NCI-H1092 (cell line): Measurements from ENCODE around the gene VAV1.

Experiments
- DNase-seq: peaks from one replicate; lab custom pipeline; 2025; lab: John Stamatoyannopoulos, UW

The VAV1 gene, protein sequence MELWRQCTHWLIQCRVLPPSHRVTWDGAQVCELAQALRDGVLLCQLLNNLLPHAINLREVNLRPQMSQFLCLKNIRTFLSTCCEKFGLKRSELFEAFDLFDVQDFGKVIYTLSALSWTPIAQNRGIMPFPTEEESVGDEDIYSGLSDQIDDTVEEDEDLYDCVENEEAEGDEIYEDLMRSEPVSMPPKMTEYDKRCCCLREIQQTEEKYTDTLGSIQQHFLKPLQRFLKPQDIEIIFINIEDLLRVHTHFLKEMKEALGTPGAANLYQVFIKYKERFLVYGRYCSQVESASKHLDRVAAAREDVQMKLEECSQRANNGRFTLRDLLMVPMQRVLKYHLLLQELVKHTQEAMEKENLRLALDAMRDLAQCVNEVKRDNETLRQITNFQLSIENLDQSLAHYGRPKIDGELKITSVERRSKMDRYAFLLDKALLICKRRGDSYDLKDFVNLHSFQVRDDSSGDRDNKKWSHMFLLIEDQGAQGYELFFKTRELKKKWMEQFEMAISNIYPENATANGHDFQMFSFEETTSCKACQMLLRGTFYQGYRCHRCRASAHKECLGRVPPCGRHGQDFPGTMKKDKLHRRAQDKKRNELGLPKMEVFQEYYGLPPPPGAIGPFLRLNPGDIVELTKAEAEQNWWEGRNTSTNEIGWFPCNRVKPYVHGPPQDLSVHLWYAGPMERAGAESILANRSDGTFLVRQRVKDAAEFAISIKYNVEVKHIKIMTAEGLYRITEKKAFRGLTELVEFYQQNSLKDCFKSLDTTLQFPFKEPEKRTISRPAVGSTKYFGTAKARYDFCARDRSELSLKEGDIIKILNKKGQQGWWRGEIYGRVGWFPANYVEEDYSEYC

DNA sequence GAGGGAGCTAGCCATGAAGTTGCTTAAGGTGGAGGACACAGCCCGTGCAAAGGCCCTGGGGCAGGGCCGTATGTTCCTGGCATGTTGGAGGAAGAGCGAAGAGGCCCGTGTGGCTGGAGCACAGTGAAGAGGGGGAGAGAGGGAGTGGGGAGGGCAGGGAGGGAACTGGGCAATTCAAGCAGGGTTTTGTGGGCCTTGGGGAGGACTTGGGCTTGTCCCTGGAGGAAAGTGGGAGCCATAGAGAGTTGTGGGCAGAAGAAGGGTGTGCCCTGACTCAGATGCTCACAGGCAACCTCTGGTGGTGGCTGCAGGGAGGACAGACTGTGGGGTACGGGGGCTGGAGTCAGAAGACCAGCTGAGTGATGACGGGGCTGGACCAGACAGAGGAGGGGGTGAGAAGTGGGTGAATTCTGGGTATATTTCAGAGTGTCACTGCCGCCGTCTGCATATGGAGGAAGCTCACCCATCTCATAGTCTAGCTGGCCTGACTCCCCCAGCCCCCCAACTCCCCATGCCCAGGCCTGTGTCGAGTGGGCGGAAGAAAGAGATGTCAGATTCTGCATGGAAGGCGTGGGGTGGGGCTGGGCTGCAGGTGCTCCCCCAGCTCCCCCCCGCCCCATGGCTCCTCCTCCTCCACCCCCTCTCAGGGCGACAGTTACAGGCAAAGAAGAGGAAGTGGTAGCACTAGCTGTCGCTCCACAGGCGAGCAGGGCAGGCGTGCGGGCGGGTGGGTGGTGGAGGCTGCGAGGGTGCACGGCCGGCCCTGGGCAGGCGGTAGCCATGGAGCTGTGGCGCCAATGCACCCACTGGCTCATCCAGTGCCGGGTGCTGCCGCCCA, at the start of gene VAV1:
VAV1 (plus strand) TSS at position 681 of the 838 bp plus-strand sequence; CDS start at position 781, 100 bp downstream.
- DNase-seq: no peak

DNA sequence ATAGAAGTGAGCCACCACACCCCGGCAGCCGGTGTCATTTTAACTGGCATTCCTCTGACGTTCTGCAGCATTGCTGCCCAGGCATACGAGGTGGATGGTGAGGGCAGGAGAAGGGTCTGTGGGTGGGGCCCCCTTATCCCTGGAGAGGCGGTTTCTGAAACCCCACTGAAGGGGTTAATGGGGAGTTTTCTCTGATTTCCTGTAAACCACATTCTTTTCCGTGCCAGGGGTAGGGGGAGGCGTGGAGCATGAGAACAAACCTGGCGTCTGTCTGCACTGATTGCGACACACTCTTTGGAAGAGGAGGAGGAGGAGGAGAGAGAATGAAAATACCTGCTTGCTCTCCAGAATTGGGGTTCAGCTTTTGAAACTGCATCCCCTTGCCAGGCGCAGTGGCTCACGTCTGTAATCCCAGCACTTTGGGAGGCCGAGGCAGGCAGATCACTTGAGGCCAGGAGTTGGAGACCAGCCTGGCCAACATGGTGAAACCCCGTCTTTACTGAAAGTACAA, 49.3 kb upstream of the VAV1 start:
- no peak for DNase-seq

DNA sequence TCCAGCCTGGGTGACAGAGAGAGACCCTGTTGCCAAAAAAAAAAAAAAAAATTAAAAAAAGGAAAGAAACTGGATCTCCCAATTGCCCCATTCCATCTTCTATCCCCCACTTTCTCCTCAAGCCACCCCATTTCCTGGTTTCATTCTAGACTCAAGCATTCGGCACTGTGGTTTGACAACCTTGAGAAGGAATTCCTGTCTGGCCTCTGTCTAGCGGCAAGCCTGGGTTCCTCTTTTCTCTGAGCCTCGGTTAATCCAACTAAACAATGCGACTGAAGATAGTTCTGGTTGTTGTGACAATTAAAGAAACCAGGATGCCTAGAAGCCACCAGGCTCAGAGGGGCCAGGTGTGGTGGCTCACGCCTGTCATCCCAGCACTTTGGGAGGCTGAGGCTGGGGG, 48.8 kb upstream of the VAV1 start:
- DNase-seq: no peak

DNA sequence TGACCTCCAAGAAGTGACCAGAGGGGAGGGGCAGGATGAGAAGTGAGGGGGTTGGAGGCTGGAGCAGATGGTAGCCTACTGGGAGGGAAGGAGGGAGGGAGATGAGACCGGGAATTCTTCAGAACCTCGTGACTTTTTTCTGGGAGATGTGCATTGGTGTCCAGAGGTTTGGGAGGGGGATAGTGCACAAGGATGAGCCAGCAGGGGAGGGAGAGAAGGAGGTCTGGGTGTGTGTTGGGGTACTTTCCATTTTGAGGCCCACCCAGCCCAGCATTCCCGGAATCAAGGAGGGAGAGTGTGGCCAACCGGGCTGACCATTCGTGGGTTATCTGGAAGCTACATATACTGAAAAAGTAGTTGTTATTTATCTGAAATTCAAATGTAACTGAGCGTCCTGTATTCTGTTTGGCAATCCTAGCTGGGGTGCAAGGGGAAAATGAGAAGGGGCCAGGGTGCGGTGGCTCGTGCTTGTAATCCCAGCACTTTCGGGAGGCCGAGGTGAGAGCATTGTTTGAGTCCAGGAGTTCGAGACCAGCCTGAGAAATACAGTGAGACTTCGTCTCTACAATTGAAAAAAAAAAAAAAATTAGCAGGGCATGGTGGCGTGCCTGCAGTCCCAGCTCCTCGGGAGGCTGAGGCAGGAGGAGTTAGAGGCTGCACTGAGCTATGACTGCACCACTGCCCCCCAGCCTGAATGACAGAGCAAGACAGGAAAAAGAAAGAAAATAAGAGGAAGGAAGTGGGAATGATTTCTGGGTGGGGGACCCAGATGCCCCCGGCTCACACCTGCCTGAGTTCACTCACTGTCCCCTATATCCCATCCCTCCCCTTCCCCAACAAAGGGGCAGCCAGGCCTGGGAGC, 47.6 kb upstream of the VAV1 start:
- DNase-seq: no peak

DNA sequence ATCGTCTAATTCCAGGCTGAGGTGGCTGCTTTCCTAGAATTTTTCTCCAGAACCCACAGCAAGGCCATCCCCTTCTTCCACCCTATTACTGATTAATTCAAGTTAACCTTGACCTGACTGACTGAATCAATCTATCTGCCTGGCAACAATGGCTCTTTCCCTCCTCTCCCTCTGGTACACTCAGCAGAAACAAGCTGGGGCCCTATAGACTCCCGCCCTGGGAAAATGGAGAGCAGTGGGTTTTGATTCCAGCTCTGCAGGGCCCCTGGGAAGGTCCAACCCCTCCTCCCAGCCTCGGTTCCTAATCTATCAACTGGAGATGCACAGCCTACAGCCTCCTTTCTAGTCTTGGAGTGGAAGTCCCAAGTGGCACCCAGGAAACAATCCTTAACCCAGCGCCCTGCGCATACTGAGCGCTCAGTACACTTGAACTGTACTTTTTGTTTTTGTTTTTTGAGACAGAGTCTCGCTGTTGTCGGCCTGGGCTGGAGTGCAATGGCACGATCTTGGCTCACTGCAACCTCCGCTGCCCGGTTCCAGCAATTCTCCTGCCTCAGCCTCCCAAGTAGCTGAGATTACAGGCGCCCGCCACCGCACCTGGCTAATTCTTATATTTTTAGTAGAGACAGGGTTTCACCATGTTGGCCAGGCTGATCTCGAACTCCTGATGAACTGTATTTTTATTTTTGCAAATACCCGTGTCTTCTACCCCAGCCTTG, 46.8 kb upstream of the VAV1 start:
- DNase-seq: no peak

DNA sequence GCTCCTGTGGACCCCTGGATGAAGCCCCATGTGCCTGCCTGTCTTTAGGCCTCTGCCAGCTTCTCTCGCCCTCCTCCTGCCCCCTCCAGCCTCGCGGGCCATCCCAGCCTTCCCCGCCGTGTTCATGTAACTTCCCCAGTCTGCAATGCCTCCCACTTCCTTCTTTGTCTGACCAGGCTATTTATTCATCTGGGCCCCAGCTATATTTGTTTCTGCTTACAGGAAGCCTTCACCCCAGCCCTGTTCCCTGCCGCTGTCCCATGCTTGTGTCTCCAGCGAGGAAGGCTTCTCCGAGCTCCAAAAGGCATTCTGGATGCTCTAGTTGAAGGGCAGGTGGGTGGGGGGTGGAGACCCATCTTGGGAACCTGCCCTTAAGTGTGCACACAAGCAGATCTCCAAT, 44.2 kb upstream of the VAV1 start:
- no peak for DNase-seq

DNA sequence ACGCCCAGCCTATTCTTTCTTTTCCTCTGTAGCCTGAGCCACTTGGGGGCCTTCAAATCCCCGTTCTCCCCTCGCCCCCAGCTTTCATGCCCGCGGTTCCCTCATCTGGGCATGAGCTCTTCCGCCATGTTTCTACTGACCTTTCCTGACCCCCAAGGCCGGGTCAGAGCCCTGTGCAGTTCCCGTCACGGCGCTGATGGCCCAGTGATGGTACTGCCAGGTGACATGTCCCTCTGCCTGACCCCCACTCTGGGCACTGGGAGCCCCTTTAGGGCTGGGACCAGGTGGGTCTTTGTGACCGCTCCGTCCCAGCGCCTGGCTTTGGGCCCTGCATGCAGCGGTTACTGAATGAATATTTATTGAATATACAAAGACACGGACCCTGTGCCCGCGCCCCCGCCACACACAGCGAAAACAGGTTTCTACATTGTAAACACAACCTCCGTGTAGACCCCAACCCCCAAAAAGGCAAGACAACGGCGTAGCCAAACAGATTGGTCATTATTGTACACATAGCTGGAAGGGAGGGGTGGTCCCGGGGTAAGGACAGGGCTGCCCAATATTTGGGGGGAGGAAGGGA, 42.8 kb upstream of the VAV1 start:
- DNase-seq: no peak

DNA sequence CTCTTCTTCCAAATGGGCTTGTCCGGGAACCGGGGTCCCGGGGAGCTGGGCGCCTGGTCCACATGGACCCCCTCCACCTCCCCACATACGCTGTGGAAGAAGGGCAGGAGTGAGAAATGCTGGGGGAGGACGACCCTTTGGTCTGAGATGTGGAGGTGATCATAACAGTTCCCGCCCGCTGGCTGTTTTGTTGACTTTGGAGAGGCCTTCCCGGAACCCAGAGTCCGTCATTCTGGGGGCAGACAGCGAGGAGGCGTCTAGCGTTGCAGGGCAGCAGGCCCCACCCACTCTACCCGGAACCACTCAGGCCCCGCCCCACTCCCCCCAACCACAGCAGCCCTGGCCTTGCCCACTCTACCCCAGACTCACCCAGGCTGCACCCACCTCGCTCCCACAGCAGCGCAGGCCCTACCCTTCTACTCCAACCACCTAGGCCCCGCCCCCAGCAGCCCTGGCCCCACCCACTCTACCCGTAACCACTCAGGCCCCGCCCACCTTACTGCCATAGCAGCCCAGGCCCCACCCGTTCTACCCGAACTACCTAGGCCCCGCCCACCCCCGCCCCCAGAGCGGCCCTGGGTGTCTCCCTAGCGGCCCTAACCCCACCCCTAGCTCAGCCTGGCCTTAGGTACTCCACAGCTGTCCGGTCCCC, 42.2 kb upstream of the VAV1 start:
- no peak for DNase-seq

DNA sequence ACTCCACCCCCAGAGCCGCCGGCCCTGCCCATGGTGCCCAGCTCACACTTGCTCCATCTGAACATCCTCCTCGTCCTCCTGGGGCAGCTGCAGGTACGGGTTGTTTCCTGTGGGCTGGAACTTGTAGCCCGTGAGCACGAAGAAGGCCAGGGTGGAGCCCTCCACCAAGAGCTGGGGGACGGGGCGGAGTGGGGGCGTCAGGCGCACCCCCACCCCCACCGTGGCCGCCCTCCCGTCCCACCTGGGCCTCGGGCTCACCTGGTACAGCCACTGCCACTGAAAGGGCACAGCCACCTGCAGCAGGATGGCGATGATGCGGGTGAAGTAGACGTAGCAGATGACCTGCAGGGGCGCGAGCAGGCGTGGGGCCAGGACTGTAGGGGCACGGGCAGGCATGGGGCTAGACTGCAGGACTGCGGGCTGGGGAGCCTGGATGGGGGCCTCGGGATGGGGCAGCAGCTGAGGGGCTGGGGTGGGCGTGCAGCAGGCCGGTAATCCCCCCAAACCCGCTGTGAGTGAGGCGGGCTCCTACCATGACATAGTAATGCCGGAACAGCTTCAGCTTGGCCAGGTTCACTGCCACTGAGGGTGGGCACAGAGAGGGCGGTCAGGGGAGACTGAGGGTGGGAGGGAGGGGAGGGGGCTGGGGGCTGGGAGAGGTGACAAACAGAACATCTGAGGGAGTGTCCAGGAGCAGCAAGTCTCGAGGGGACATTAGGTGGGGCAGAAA, 41.4 kb upstream of the VAV1 start:
- no peak for DNase-seq

DNA sequence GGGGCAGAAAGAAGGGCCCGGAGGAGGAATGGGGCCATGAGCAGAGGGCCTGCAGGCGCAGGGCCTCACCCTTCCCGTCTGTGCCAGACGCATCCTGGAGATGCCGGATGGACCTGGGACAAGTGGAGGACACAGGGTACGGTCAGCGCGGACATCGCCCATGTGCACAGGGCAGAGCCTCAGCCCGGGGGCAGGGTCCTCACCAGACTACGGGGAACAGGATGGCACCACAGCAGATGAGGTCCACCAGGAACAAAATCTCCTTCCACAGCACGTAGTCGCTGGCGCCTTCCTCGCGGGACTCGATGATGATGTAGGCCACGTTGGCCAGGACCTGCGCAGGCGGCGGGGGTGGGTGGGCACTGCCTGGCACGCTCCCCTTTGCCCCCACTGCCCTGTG, 40.7 kb upstream of the VAV1 start:
- no peak for DNase-seq

DNA sequence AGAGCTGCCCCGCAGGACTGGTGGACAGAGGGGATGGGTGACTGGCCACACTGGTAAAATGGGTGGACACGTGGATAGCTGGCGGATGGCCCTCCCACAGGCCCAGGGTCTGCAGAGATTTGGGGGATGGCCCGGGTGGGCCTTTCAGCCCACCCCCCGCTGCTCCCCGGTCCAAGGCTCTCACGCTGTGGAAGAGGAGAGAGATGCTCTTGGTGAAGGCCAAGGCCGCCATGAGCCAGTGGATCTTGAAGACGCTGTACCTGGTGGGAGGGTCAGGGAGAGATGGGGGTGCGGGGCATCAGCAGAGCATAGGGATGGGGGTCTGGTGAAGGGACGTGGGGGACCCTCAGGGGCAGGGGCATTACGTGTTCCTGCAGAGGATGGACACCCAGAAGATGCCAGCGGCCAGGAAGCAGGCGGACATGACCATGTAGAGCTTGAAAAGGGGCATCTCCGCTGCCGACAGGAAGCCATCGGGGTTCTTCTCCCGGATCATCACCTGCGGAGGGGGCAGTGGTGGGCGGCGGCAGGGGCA, 39.6 kb upstream of the VAV1 start:
- no peak for DNase-seq

DNA sequence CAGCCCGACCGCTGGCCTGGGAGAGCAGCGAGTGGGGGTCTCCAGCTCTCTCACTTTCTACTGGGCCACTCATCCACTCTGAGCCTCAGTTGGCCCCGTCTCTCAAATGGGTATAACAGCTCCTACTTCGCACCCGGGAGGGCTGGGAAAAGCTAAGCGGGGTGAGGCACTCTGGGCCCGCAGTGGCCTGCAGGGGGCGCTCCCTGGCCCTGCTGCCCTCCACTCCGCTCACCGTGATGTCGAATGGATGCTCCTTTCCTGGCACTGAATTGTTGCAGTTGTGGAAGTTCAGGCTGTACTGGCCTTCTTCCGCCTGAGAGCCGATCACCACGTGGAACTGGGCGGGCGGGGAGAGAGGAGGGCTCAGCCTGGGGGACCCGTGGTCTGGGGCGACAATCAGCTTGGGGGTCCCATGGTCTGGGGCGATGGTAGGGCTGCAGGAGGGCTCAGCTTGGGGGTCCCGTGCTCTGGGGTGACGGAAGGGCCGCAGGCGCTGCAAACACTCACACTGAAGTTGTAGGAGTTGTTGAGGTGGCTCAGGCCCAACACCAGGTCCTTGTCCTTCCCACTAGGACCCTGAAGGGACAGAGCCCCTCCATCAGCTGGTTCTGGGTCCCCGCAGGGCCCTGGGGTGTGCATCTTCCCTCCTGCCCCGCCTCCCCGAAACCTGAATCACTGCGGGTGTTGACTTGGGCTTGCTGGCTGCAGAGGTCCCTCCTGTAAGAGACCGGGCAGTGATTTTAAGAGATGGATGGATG, 39.0 kb upstream of the VAV1 start:
- no peak for DNase-seq

DNA sequence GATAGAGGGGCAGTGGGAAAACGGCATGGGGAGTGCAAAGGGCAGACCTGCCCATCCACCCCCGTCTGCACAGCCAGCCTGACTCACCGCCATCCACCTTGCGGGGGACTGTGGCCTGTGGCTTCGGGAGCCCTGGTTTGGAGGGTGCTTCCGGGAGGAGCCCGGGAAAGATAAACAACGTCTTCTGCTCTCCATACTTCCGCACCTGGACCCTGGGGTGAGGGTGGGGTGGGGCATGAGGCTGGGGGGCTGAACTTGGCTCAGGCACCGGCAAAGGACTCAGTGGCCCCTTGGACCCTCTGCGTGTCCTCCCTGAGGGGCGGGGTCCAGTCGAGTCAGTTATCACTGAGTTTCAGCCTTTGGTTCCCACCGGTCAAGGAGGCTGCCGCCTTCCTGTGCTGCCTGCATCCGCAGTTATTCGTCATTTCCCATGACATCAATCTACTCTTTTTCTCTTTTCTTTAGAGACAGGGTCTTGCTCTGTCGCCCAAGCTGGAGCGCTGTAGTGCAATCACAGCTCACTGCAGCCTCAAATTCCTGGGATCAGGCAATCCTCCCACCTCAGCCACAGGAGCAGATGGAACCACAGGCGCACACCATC, 38.3 kb upstream of the VAV1 start:
- DNase-seq: no peak

DNA sequence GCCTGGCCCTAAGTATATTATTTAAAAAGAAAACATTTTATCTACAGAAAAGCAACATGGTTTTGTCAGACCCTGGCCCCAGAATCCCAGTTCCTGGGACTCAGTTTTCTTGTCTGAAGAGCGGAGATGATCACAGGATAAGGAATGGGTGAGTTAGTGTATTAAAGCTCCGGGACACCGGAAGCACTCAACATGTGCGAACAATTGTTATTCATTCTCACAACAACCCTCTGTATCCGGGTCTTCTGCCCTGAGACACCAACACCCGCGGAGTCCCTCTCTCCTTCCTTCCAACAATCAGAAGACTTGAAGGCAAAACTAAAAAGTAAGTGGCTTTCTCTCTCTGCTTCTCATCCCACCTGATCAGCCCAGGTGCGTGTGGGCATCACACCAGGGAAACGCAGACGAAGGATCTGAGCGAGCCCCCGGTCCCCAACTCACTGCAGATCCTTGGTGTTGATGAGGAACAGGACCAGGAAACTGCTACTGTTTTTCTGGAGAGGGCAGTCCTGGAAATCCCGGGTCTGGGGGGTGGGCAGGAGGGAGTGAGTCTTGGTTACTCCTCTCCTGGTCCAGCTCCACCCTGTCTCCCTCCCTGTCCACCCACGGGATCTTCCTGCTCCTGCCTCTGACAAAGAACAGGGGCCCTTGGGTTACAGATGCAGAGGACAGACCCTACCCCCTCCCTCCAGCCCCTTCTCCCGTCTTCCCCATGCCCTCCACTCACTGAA, 37.2 kb upstream of the VAV1 start:
- DNase-seq: no peak

DNA sequence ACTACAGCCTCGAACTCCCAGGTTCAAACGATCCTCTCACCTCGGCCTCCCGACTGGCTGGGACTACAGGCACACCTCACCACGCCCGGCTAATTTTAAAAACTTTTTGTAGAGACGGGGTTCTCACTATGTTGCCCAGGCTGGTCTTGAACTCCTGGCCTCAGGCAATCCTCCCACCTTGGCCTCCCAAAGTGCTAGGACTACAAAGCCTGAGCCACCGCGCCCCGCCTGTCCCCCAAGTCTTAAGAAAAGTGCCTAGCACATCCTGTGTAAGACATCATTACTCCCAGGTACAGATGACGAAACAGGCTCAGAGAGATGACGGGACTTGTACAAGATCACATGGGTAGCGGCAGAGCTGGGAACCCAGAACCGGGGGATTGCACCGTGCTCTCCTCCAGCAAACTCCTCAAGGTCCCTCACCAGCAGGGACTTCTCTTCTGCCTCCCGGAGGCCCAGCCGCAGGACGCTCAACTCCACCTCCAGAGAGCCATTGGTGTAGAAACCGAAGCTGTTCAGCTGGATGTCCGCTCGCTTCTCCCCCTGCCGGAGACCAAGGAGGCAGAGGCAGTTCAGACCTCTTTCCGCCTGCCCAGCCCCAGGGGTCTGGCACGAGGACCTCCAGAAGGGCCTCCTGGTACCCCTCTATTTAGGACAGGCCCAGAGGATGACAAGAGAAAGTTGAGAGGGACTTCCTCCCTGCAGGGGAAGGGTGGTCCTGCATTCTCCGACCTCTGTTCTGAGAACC, 36.2 kb upstream of the VAV1 start:
- peak; percentile 17 for DNase-seq

DNA sequence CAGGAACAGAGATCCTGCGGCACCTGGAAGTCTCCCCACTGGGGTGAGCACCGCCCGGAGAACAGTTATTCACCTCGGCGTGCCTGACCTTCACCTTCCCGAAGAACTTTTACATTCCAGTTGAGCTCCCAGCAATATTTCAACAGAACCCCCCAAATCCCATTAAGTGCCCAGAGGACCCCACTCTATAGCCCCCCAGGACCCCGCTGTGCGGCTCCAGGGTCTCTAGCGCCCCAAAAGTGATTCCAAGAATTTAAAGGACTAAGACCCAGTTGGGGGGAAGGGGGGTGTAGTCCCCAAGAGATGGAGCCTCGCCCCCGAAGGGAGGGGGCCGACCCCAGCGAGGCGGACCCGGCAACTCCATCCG, 35.6 kb upstream of the VAV1 start:
- DNase-seq: no peak
